Skeletal muscle satellite cell (primary cell): ENCODE results near the gene NPAS3.

ENCODE experiments used
- H3K27me3 ChIP-seq: 2 replicates; pipeline ENCODE4 v1.7.0; 2013; ENCODE audit warnings: low read length; ENCODE audit not compliant: control insufficient read depth, insufficient read depth
- H3K36me3 ChIP-seq: 2 replicates; pipeline ENCODE4 v1.7.0; 2013; ENCODE audit warnings: mild to moderate bottlenecking, control low read depth, low read length; ENCODE audit not compliant: insufficient read depth
- H3K4me1 ChIP-seq: 2 replicates; pipeline ENCODE4 v1.7.0; 2013; ENCODE audit warnings: low read length; ENCODE audit not compliant: control insufficient read depth, insufficient read depth
- H3K4me2 ChIP-seq: 2 replicates; pipeline ENCODE4 v1.7.0; 2013; ENCODE audit warnings: mild to moderate bottlenecking, low read length
- H3K4me3 ChIP-seq: 2 replicates; pipeline ENCODE4 v1.7.0; 2013; ENCODE audit warnings: low read length
- H3K9ac ChIP-seq: 2 replicates; pipeline ENCODE4 v1.7.0; 2013; ENCODE audit warnings: mild to moderate bottlenecking, low read depth, low read length, moderate library complexity
- H3K9me3 ChIP-seq: replicated peaks from 2 replicates; pipeline ENCODE4 v1.7.0; 2013; ENCODE audit warnings: mild to moderate bottlenecking, control low read depth, low read length

NPAS3 gene

GRCh38 chr14:33493266-33493665 is 554.6 kb downstream of the NPAS3 start:
- no peak overlapping the region for H3K9ac ChIP-seq
- H3K9me3 ChIP-seq: no peaks in the 10 kb centered on the region
- peaks cover 19% of the 10 kb centered on the region for H3K27me3 ChIP-seq
- no peaks in the 10 kb centered on the region for H3K4me1 ChIP-seq
- H3K36me3 ChIP-seq: no peaks in the 10 kb centered on the region
- no peak overlapping the region for H3K4me2 ChIP-seq
- H3K4me3 ChIP-seq: no peak overlapping the region

- Histone ChIP-seq H3K4me2 (no peak overlapping the region), H3K4me3 (no peak overlapping the region), H3K36me3 (no peaks in the 10 kb centered on the region), H3K9me3 (no peaks in the 10 kb centered on the region), H3K9ac (no peak overlapping the region), H3K4me1 (no peaks in the 10 kb centered on the region), H3K27me3 (peaks cover 19% of the 10 kb centered on the region)
These were observed 555.3 kb downstream of the NPAS3 start for GRCh38 chr14:33493990-33494389.

DNA sequence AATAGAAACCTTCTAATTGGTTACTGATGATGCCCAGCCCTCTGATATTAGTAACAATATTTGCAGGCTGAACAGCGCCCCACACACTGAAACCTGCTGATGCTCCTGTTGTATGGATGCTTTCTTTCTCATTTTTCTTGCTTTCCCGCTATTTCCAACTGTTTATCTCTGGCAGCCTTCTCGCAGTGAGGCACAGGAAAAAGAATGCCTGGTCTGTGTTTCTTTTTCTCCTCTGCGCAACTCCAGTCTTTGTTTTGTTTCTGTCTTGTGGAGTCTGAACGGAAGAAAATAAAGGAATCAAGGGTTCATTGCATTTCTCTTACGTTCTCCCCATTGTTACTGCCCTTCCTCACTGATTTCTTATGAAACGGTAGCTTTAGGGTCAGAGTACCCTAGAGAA is 561.0 kb downstream of the NPAS3 start:
- Histone ChIP-seq H3K9ac (no peak overlapping the region), H3K4me1 (no peaks in the 10 kb centered on the region), H3K4me2 (no peak overlapping the region), H3K9me3 (no peaks in the 10 kb centered on the region), H3K27me3 (peaks cover 17% of the 10 kb centered on the region), H3K4me3 (no peak overlapping the region), H3K36me3 (no peaks in the 10 kb centered on the region)

- H3K9ac ChIP-seq: no peak overlapping the region
- no peaks in the 10 kb centered on the region for H3K9me3 ChIP-seq
- no peak overlapping the region for H3K4me2 ChIP-seq
- H3K4me1 ChIP-seq: peaks cover under 1% of the 10 kb centered on the region
- peaks cover 18% of the 10 kb centered on the region for H3K27me3 ChIP-seq
- H3K36me3 ChIP-seq: no peaks in the 10 kb centered on the region
- no peak overlapping the region for H3K4me3 ChIP-seq
These were observed 565.8 kb downstream of the NPAS3 start for GRCh38 chr14:33504246-33505099.

- Histone ChIP-seq H3K9me3 (no peaks in the 10 kb centered on the region), H3K4me3 (no peak overlapping the region), H3K9ac (no peak overlapping the region), H3K36me3 (no peaks in the 10 kb centered on the region), H3K4me2 (no peak overlapping the region), H3K4me1 (peaks cover 10% of the 10 kb centered on the region), H3K27me3 (peaks cover 15% of the 10 kb centered on the region)
These were observed 566.7 kb downstream of the NPAS3 start for GRCh38 chr14:33505266-33505962.

DNA sequence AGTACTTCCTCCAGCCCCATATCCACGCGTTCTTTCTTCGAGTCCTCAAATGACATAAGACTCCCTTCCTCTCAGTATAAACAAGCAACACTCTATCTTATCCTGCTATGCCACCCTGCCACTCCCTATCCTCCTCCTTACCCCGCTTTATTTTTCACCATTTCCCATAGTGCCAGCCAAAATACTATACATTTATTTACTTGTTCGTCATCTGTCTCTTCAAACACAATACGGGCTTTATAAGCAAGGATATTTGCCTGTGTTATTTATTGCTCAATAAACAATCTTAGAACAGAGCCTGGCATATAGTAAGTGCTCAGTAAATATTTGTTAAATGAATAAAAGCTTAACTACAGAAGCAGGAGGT is 567.3 kb downstream of the NPAS3 start:
- Histone ChIP-seq H3K4me1 (peaks cover 12% of the 10 kb centered on the region), H3K9me3 (no peaks in the 10 kb centered on the region), H3K36me3 (no peaks in the 10 kb centered on the region), H3K27me3 (peaks cover 12% of the 10 kb centered on the region), H3K9ac (no peak overlapping the region), H3K4me3 (no peak overlapping the region), H3K4me2 (no peak overlapping the region)

DNA sequence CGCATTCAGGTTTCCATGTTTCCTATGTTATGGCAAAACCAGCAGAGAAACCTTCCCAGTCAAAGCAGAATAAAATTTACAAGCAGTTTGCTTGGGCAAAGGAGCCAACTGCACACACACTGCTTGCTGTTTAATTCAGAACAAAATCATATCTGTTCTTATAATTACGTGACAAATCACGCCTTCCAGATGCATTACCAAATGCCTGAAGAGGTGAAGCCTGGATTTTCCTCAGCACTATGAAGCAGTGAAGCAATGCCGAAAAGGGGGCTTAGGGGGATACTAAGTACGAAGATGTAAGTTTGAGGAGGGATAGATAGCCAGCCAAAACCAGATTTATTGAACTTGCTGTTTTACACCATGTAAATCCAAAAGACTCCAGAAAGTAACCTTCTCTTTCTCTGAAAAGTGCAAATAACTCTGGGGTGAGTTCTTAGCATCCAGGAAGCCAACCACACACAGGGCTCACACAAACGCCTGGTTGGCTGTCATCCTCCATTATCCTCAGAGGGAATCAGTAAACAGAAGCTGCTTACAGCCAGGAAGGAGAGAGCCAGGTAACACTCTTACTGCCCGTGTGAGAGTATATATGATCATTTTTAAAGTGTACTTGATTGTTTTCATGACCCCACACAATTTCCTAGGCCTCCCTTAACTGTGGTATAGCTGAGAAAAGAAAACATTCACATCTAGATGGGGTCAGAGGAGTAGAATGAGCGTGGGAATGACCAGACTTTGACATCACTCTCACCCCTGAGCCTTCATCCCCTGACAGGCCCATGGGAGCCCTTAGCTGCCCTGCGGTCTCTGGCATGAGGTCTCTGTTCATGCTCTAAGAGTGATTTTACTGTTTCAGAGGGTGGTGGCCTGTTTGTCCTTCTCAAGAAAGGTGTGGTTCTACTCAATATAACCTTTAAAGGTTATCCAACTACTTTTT is 569.7 kb downstream of the NPAS3 start:
- no peaks in the 10 kb centered on the region for H3K9me3 ChIP-seq
- no peak overlapping the region for H3K4me2 ChIP-seq
- peaks cover 26% of the 10 kb centered on the region for H3K4me1 ChIP-seq
- H3K27me3 ChIP-seq: peaks cover 4% of the 10 kb centered on the region
- no peaks in the 10 kb centered on the region for H3K36me3 ChIP-seq
- no peak overlapping the region for H3K9ac ChIP-seq
- no peak overlapping the region for H3K4me3 ChIP-seq

- no peaks in the 10 kb centered on the region for H3K36me3 ChIP-seq
- H3K27me3 ChIP-seq: peaks cover 4% of the 10 kb centered on the region
These were observed 570.8 kb downstream of the NPAS3 start for GRCh38 chr14:33509454-33509853.

GRCh38 chr14:33510063-33510481 is 571.4 kb downstream of the NPAS3 start:
- Histone ChIP-seq H3K4me1 (peaks cover 26% of the 10 kb centered on the region), H3K27me3 (no peaks in the 10 kb centered on the region)

More at GRCh38 chr14:33509454-33509853, 570.8 kb downstream of the NPAS3 start:
- H3K9me3 ChIP-seq: no peaks in the 10 kb centered on the region
- no peak overlapping the region for H3K4me3 ChIP-seq
- no peak overlapping the region for H3K9ac ChIP-seq
- H3K4me2 ChIP-seq: no peak overlapping the region
- peaks cover 26% of the 10 kb centered on the region for H3K4me1 ChIP-seq

DNA sequence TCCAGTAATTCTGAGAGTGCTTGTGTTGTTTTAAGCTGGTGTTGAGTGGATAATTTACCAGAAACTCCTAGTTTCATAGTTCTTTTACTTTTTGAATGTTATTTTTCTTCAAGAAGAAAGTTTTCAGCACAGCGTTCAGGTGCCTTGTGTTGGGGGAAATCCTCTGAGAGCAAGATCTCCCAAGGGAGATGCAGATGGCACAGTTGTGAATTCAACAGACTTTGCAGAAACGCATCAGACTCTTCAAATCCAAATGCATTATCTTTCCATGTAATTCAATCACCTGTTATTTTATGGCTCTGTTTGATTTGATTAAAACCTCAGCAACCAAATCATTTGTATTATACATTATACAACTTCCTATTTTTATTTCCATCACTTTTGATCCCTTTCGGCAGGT is 572.3 kb downstream of the NPAS3 start:
- H3K9ac ChIP-seq: no peak overlapping the region
- no peaks in the 10 kb centered on the region for H3K36me3 ChIP-seq
- no peak overlapping the region for H3K4me2 ChIP-seq
- H3K9me3 ChIP-seq: no peaks in the 10 kb centered on the region
- no peak overlapping the region for H3K4me3 ChIP-seq
- H3K27me3 ChIP-seq: no peaks in the 10 kb centered on the region
- H3K4me1 ChIP-seq: peaks cover 26% of the 10 kb centered on the region

More at GRCh38 chr14:33510063-33510481, 571.4 kb downstream of the NPAS3 start:
- Histone ChIP-seq H3K36me3 (no peaks in the 10 kb centered on the region), H3K9me3 (no peaks in the 10 kb centered on the region), H3K4me2 (peak overlapping the region; percentile 73), H3K9ac (no peak overlapping the region), H3K4me3 (no peak overlapping the region)
